ENCODE data around the gene INF2.

GRCh38 chr14:104708606-104709268, 19.3 kb downstream of the INF2 start:
- no peak for TF ChIP-seq EP300 (IDR thresholded peaks at IDR 0.05; ENCODE audit: low read length)
- TF ChIP-seq MYC (IDR thresholded peaks at IDR 0.05; ENCODE audit: low read depth, low read length) = 0 out of 2 replicates have a peak, but pooled peaks have one; percentile 13
- TF ChIP-seq MYC (CRISPR knock-in tag; IDR thresholded peaks at IDR 0.05; ENCODE audit: borderline replicate concordance, low read depth) = no peak
- no peak for TF ChIP-seq HDAC6 (IDR thresholded peaks at IDR 0.05; ENCODE audit: low read depth, low read length)
- no peak for TF ChIP-seq BRD4 (IDR thresholded peaks at IDR 0.05)
- no peak for TF ChIP-seq BACH1 (tag; IDR thresholded peaks at IDR 0.05)
- TF ChIP-seq TBP (optimal IDR thresholded peaks at IDR 0.05; ENCODE audit: low read depth, low read length) = no peak
- no peak for TF ChIP-seq SMARCA4 (IDR thresholded peaks at IDR 0.05)
- no peak for TF ChIP-seq NFIC (IDR thresholded peaks at IDR 0.05)
- TF ChIP-seq MAX (CRISPR knock-in tag; IDR thresholded peaks at IDR 0.05) = no peak
- TF ChIP-seq TCF7 (IDR thresholded peaks at IDR 0.05; ENCODE audit: borderline replicate concordance) = no peak
- no peak for TF ChIP-seq NR2C2 (CRISPR knock-in tag; IDR thresholded peaks at IDR 0.05)
- no peak for TF ChIP-seq NR2C2 (tag; IDR thresholded peaks at IDR 0.05)
- TF ChIP-seq EHMT2 (IDR thresholded peaks at IDR 0.05) = no peak
- TF ChIP-seq ZBTB34 (CRISPR knock-in tag; IDR thresholded peaks at IDR 0.05) = no peak

All from K562 (cell line).